Activated CD8-positive, alpha-beta T cell treated with anti-CD3 and anti-CD28 coated beads for 36 hours (primary cell): ENCODE data around the gene HSPB9. TPM values are rescaled to one million over a fixed set of nuclear protein-coding genes. Genes with fewer than 3 reads are reported as not detected.

Experiments used
- ATAC-seq: fragments of 200-7000 bp; cut with Tn5 transposase; one replicate; pipeline ENCODE4 v1.10.0; 2021; ENCODE audit warnings: mild to moderate bottlenecking, moderate library complexity
- CTCF ChIA-PET: fragments of 350-600 bp; sonication (Branson Sonifier 250); formaldehyde crosslinking; loops from one replicate; lab custom pipeline; 2021; ENCODE audit warnings: antibody characterized with exemption; lab: Charles Lee
- POLR2A ChIA-PET: fragments of 350-600 bp; sonication (Branson Sonifier 250); formaldehyde crosslinking; loops from one replicate; lab custom pipeline; 2021; ENCODE audit warnings: antibody characterized with exemption; lab: Charles Lee
- DNase-seq: peaks from one replicate; pipeline ENCODE4 v3.0.0-alpha.2; 2020
- H3K27ac Mint-ChIP-seq: one replicate; pipeline ENCODE4 v1.8.0; 2021; ENCODE audit warnings: mild to moderate bottlenecking, mixed read lengths
- H3K27me3 Mint-ChIP-seq: one replicate; pipeline ENCODE4 v1.8.0; 2021; ENCODE audit warnings: mixed read lengths
- H3K36me3 Mint-ChIP-seq: one replicate; pipeline ENCODE4 v1.8.0; 2021; ENCODE audit warnings: low read depth, mixed read lengths
- H3K4me1 Mint-ChIP-seq: one replicate; pipeline ENCODE4 v1.8.0; 2021; ENCODE audit warnings: low read depth, mixed read lengths
- H3K4me3 Mint-ChIP-seq: one replicate; pipeline ENCODE4 v1.8.0; 2021; ENCODE audit warnings: mild to moderate bottlenecking, moderate library complexity, mixed read lengths
- H3K9me3 Mint-ChIP-seq: one replicate; pipeline ENCODE4 v1.8.0; 2021; ENCODE audit warnings: mixed read lengths
- CTCF ChIP-seq: fragments of 200-600 bp; IDR thresholded peaks from one replicate; pipeline ENCODE4 v1.8.0; 2022; ENCODE audit warnings: antibody characterized with exemption, mild to moderate bottlenecking
- intact Hi-C: fragments of 100-400 bp; cut with micrococcal nuclease; formaldehyde crosslinking; loops from one replicate; pipeline ENCODE4 v1.10.0; 2022
- total RNA-seq, 2 experiments: library from RNA; stranded (reverse); gene quantifications; one replicate each; pipeline ENCODE4 v1.2.3, GENCODE V29; 2021

HSPB9 gene
- total RNA-seq, 2 experiments from 2014 or later: 0.41 TPM; not detected in 1

GRCh38 chr17:42130310-42130936 lies 7.8 kb downstream of the HSPB9 start:
- ChIA-PET POLR2A (interaction anchor here (0.6 to 5.6 kb wide), 5 partner anchors 9 to 117 kb away, joined by 3 to 24 read pairs (median 3); partner anchors contain the start of genes HSPB9 and KAT2A), CTCF (interaction anchor here (0.8 to 2.9 kb wide), 9 partner anchors 10 to 298 kb away, joined by 3 to 15 read pairs (median 3); no protein-coding TSS in a partner anchor)
- H3K4me3 Mint-ChIP-seq: no peak overlapping the region
- ATAC-seq (no peak), DNase-seq (no peak)
- peaks cover 32% of the 10 kb centered on the region for H3K36me3 Mint-ChIP-seq
- H3K4me1 Mint-ChIP-seq: peaks cover 44% of the 10 kb centered on the region
- peak overlapping the region; percentile 49 for H3K27ac Mint-ChIP-seq
- H3K9me3 Mint-ChIP-seq: no peaks in the 10 kb centered on the region
- TF ChIP-seq CTCF: no peak
- intact Hi-C loops: no loop called here
- no peaks in the 10 kb centered on the region for H3K27me3 Mint-ChIP-seq

GRCh38 chr17:42131232-42131631 lies 8.6 kb downstream of the HSPB9 start:
- Mint-ChIP-seq H3K9me3 (no peaks in the 10 kb centered on the region), H3K4me3 (no peak overlapping the region), H3K27me3 (no peaks in the 10 kb centered on the region), H3K4me1 (peaks cover 52% of the 10 kb centered on the region), H3K36me3 (peaks cover 26% of the 10 kb centered on the region), H3K27ac (peak overlapping the region; percentile 68)
- no peak for TF ChIP-seq CTCF
- no peak for ATAC-seq
- ChIA-PET POLR2A (interaction anchor here (0.6 to 5.6 kb wide), 3 partner anchors 10 to 22 kb away, joined by 3 to 24 read pairs (median 3); partner anchors contain the start of genes HSPB9 and KAT2A), CTCF (interaction anchor here (0.8 to 2.9 kb wide), 6 partner anchors 9 to 297 kb away, joined by 3 to 15 read pairs (median 4); no protein-coding TSS in a partner anchor)
- DNase-seq: no peak
- intact Hi-C loops: no loop called here

GRCh38 chr17:42131981-42132432 lies 9.4 kb downstream of the HSPB9 start:
- intact Hi-C loops: no loop called here
- H3K4me1 Mint-ChIP-seq: peaks cover 59% of the 10 kb centered on the region
- no peak for DNase-seq
- H3K9me3 Mint-ChIP-seq: no peaks in the 10 kb centered on the region
- POLR2A ChIA-PET: interaction anchor here (1.1 to 5.6 kb wide), 2 partner anchors 10 to 137 kb away, joined by 3 to 24 read pairs; partner anchors contain the start of genes HSPB9 and KAT2A
- CTCF ChIA-PET: interaction anchor here (0.8 to 2.5 kb wide), 4 partner anchors 13 to 386 kb away, joined by 3 to 7 read pairs (median 4); no protein-coding TSS in a partner anchor
- TF ChIP-seq CTCF: no peak
- no peak overlapping the region for H3K4me3 Mint-ChIP-seq
- H3K36me3 Mint-ChIP-seq: peaks cover 25% of the 10 kb centered on the region
- peak overlapping the region; percentile 43 for H3K27ac Mint-ChIP-seq
- no peaks in the 10 kb centered on the region for H3K27me3 Mint-ChIP-seq
- no peak for ATAC-seq

GRCh38 chr17:42132941-42133340 lies 10.3 kb downstream of the HSPB9 start:
- intact Hi-C loops: no loop called here
- H3K27ac Mint-ChIP-seq: peak overlapping the region; percentile 43
- no peak for TF ChIP-seq CTCF
- DNase-seq (peak; percentile 47), ATAC-seq (peak; percentile 62)
- no peaks in the 10 kb centered on the region for H3K27me3 Mint-ChIP-seq
- H3K4me1 Mint-ChIP-seq: peaks cover 59% of the 10 kb centered on the region
- H3K36me3 Mint-ChIP-seq: peaks cover 21% of the 10 kb centered on the region
- CTCF ChIA-PET: interaction anchor here (0.9 to 2.5 kb wide), 3 partner anchors 14 to 270 kb away, joined by 3 to 7 read pairs (median 4); no protein-coding TSS in a partner anchor
- H3K4me3 Mint-ChIP-seq: no peak overlapping the region
- no peaks in the 10 kb centered on the region for H3K9me3 Mint-ChIP-seq
- POLR2A ChIA-PET: interaction anchor here (1.1 to 5.6 kb wide), 2 partner anchors 11 to 136 kb away, joined by 3 to 24 read pairs; partner anchors contain the start of genes HSPB9 and KAT2A
